Endodermal cell (in vitro differentiated cells): ENCODE results near the gene ODAM. TPM values are rescaled to one million over a fixed set of nuclear protein-coding genes. Genes with fewer than 3 reads are reported as not detected.
A peak's percentile ranks its signal among the peaks of the same experiment; 100 is the strongest.

Source experiments
- DNase-seq: peaks from one replicate; pipeline ENCODE4 v3.0.0-alpha.2; 2017
- H3K27ac ChIP-seq: 2 replicates; pipeline ENCODE4 v1.5.1; 2013; ENCODE audit warnings: mild to moderate bottlenecking, low read depth, low read length, moderate library complexity
- H3K27me3 ChIP-seq: 2 replicates; pipeline ENCODE4 v1.6.1; 2013; ENCODE audit warnings: mild to moderate bottlenecking, low read length, moderate library complexity; ENCODE audit not compliant: insufficient read depth, control insufficient read depth, poor library complexity, severe bottlenecking
- H3K36me3 ChIP-seq: 2 replicates; pipeline ENCODE4 v1.7.0; 2013; ENCODE audit warnings: mild to moderate bottlenecking, low read length, moderate library complexity; ENCODE audit not compliant: control insufficient read depth, insufficient read depth
- H3K4me1 ChIP-seq: one replicate; pipeline ENCODE4 v1.7.0; 2013; ENCODE audit warnings: low read length; ENCODE audit not compliant: control insufficient read depth, insufficient read depth
- H3K4me3 ChIP-seq: 2 replicates; pipeline ENCODE4 v1.5.1; 2013; ENCODE audit warnings: mild to moderate bottlenecking, low read length, moderate library complexity
- H3K9ac ChIP-seq: 2 replicates; pipeline ENCODE4 v1.6.1; 2013; ENCODE audit warnings: mild to moderate bottlenecking, low read length, moderate library complexity; ENCODE audit not compliant: poor library complexity, severe bottlenecking; ENCODE audit errors: extremely low read depth
- H3K9me3 ChIP-seq: 2 replicates; pipeline ENCODE4 v1.6.1; 2013; ENCODE audit warnings: mild to moderate bottlenecking, low read length, moderate library complexity; ENCODE audit not compliant: control insufficient read depth
- H3K27ac Mint-ChIP-seq: 2 replicates; pipeline ENCODE4 v1.8.0; 2020; ENCODE audit warnings: mixed read lengths
- H3K27me3 Mint-ChIP-seq: 2 replicates; pipeline ENCODE4 v1.8.0; 2021; ENCODE audit warnings: mild to moderate bottlenecking, mixed read lengths; ENCODE audit not compliant: insufficient read depth
- H3K36me3 Mint-ChIP-seq: 2 replicates; pipeline ENCODE4 v1.8.0; 2020; ENCODE audit warnings: low read depth, mixed read lengths
- H3K4me1 Mint-ChIP-seq: 2 replicates; pipeline ENCODE4 v1.8.0; 2020; ENCODE audit warnings: mixed read lengths
- H3K4me3 Mint-ChIP-seq: 2 replicates; pipeline ENCODE4 v1.8.0; 2020; ENCODE audit warnings: mild to moderate bottlenecking, moderate library complexity, mixed read lengths
- H3K9me3 Mint-ChIP-seq: 2 replicates; pipeline ENCODE4 v1.8.0; 2020; ENCODE audit warnings: mild to moderate bottlenecking, mixed read lengths
- WGBS, 2 experiments: methylation state at CpG; one replicate each; pipeline versions ENCODE4 v1.1.5 to v1.1.7; 2013; ENCODE audit warnings: missing lambda C conversion rate in 2 of 2, mixed read lengths in 1 of 2; ENCODE audit not compliant: insufficient coverage in 1 of 2, insufficient read length in 1 of 2; 5-methylcytosine and 5-hydroxymethylcytosine counted together
- total RNA-seq, 2 donors: library from RNA; stranded (reverse); fragmentation: NEBNext Ultra II Directional in 1 of 2; extraction: Animal tissue kit (Norgen Biotek cat#: 25700) in 1 of 2; gene quantifications; 2 replicates in 1 of 2; 3 replicates in 1 of 2; pipeline ENCODE4 v1.2.1, GENCODE V29; 2021
- TF ChIP-seq, protein P1 (sequence below): fragments of 200-600 bp; sonication (generic); conservative IDR thresholded peaks from 2 replicates; pipeline ENCODE4 v1.5.0; 2021; ENCODE audit warnings: antibody characterized with exemption, mild to moderate bottlenecking

The ODAM gene
- total RNA-seq, 2 donors from 2014 or later, result not detected

DNA sequence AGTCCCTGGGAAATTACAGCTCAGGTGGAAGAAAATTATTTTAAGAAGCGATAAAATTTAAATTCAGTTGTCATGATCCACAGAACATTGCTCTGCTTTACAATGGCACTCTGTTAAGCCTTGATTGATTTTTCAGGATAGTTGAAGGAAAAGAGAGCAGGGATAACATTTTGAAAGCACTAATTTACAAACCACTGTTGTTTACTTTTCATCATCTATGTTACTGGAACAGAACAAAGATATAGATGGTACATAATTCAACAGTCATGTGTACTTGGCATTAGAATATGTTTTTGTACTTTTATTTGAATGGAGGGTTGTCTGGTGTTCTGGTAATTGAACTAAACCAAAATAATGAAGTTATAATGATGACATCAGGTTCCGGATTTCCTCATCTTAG lies 2.6 kb upstream of the ODAM start:
- Mint-ChIP-seq H3K27ac (no peak overlapping the region), H3K4me1 (peaks cover 4% of the 10 kb centered on the region), H3K36me3 (no peaks in the 10 kb centered on the region), H3K4me3 (no peak overlapping the region), H3K9me3 (no peaks in the 10 kb centered on the region), H3K27me3 (no peaks in the 10 kb centered on the region)
- Histone ChIP-seq H3K9ac (no peak overlapping the region), H3K27me3 (no peaks in the 10 kb centered on the region), H3K36me3 (no peaks in the 10 kb centered on the region), H3K9me3 (no peaks in the 10 kb centered on the region), H3K4me3 (no peak overlapping the region), H3K27ac (no peak overlapping the region), H3K4me1 (no peaks in the 10 kb centered on the region)
- WGBS, 2 experiments, result 93 to 96% methylated on average over 2 of the region's 2 CpGs
- DNase-seq, result no peak
- TF ChIP-seq, protein P1, sequence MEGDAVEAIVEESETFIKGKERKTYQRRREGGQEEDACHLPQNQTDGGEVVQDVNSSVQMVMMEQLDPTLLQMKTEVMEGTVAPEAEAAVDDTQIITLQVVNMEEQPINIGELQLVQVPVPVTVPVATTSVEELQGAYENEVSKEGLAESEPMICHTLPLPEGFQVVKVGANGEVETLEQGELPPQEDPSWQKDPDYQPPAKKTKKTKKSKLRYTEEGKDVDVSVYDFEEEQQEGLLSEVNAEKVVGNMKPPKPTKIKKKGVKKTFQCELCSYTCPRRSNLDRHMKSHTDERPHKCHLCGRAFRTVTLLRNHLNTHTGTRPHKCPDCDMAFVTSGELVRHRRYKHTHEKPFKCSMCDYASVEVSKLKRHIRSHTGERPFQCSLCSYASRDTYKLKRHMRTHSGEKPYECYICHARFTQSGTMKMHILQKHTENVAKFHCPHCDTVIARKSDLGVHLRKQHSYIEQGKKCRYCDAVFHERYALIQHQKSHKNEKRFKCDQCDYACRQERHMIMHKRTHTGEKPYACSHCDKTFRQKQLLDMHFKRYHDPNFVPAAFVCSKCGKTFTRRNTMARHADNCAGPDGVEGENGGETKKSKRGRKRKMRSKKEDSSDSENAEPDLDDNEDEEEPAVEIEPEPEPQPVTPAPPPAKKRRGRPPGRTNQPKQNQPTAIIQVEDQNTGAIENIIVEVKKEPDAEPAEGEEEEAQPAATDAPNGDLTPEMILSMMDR, result no peak

DNA sequence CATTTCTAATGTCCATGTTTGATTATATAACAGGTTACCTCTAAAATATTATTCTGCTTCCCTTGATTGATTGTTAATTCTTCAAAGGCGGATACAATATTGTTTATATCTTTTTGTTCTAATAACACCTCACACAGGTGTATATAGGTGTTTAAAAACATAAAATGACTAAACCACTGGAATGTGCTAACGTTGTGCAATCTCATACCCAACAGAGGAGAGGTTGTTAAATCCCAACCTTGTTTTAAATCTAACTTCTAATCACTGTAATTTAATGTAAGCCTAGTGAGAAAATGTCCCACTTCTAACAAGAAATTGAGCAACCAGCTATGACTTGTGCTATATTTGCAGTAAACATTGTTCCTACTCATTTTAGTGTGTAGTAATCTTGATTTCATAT lies 1.3 kb downstream of the ODAM start:
- H3K9me3 Mint-ChIP-seq, result no peaks in the 10 kb centered on the region
- H3K9me3 ChIP-seq, result no peaks in the 10 kb centered on the region

DNA sequence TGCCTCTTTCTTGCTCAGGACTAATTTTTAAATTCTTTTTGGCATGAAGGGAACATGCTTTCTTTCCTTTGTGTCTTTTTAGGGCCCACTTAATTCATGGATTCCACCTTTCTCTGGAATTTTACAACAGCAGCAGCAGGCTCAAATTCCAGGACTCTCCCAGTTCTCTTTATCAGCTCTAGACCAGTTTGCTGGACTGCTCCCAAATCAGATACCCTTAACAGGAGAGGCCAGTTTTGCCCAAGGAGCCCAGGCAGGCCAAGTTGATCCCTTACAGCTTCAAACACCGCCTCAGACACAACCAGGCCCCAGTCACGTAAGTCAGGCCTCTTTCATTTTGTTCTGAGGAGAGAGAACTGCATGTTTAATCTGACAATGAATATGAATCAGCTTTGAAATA lies 2.3 kb downstream of the ODAM start:
- Histone ChIP-seq H3K27me3 (no peaks in the 10 kb centered on the region), H3K9me3 (no peaks in the 10 kb centered on the region), H3K4me1 (no peaks in the 10 kb centered on the region), H3K36me3 (no peaks in the 10 kb centered on the region), H3K27ac (no peak overlapping the region), H3K4me3 (no peak overlapping the region), H3K9ac (no peak overlapping the region)
- Mint-ChIP-seq H3K4me1 (peaks cover 5% of the 10 kb centered on the region), H3K36me3 (no peaks in the 10 kb centered on the region), H3K4me3 (no peak overlapping the region), H3K9me3 (no peaks in the 10 kb centered on the region), H3K27ac (peak overlapping the region; percentile 16), H3K27me3 (no peaks in the 10 kb centered on the region)
- TF ChIP-seq, protein P1, result no peak
- 94% methylated on average over 2 of the region's 2 CpGs; no CpG with 5 or more reads in 1 of the 2 experiments for WGBS, 2 experiments
- DNase-seq, result peak; percentile 50

More for the DNA sequence above, 1.3 kb downstream of the ODAM start:
- Mint-ChIP-seq H3K27me3 (no peaks in the 10 kb centered on the region), H3K36me3 (no peaks in the 10 kb centered on the region), H3K4me3 (no peak overlapping the region), H3K27ac (no peak overlapping the region), H3K4me1 (peaks cover 5% of the 10 kb centered on the region)
- no peak for DNase-seq
- Histone ChIP-seq H3K4me1 (no peaks in the 10 kb centered on the region), H3K27ac (no peak overlapping the region), H3K27me3 (no peaks in the 10 kb centered on the region), H3K4me3 (no peak overlapping the region), H3K9ac (no peak overlapping the region), H3K36me3 (no peaks in the 10 kb centered on the region)
- TF ChIP-seq, protein P1, result no peak
- WGBS, 2 experiments, result 86% methylated on average over 1 of the region's 2 CpGs; no CpG with 5 or more reads in 1 of the 2 experiments
